IMR-90 (cell line): ENCODE data around the gene CAND1. TPM values are rescaled to one million over a fixed set of nuclear protein-coding genes. Genes with fewer than 3 reads are reported as not detected.

Experiments
- ATAC-seq: fragments of 200-7000 bp; cut with Tn5 transposase; 2 replicates; pipeline ENCODE4 v1.9.1; 2020; ENCODE audit warnings: low read depth, mild to moderate bottlenecking, moderate library complexity
- BruUV-seq: library from RNA; stranded (reverse); fragments of 400-500 nt; replicated peaks from 2 replicates; lab custom pipeline; 2021; lab: Mats Ljungman, UMichigan
- CTCF ChIA-PET: fragments of 300-600 bp; formaldehyde crosslinking; extraction: SDS; loops from one replicate; lab custom pipeline; 2021; ENCODE audit warnings: antibody characterized with exemption; lab: Yijun Ruan, JAX
- POLR2A ChIA-PET: fragments of 300-600 bp; sonication (Branson Sonifier 250); formaldehyde crosslinking; loops from one replicate; lab custom pipeline; 2022; ENCODE audit warnings: antibody characterized with exemption; ENCODE audit not compliant: unreplicated experiment; lab: Charles Lee
- DNase-seq: peaks from one replicate; pipeline ENCODE4 v3.0.0; 2013
- H2AFZ ChIP-seq: replicated peaks from 2 replicates; pipeline ENCODE3; 2013; ENCODE audit warnings: low read length, mild to moderate bottlenecking; ENCODE audit not compliant: poor library complexity
- H2AK5ac ChIP-seq: 2 replicates; pipeline ENCODE4 v1.6.1; 2013; ENCODE audit warnings: low read depth, low read length, inconsistent platforms
- H2AK9ac ChIP-seq: replicated peaks from 2 replicates; pipeline ENCODE3; 2013; ENCODE audit warnings: mild to moderate bottlenecking, low read depth, low read length, moderate library complexity; ENCODE audit not compliant: poor library complexity
- H2BK120ac ChIP-seq: 2 replicates; pipeline ENCODE4 v1.6.1; 2013; ENCODE audit warnings: low read depth, low read length, inconsistent platforms
- H2BK15ac ChIP-seq: 3 replicates; pipeline ENCODE4 v1.6.1; 2013; ENCODE audit warnings: low read depth, low read length, inconsistent platforms
- H2BK20ac ChIP-seq: 2 replicates; pipeline ENCODE4 v1.6.1; 2013; ENCODE audit warnings: low read depth, mild to moderate bottlenecking, inconsistent platforms, low read length, moderate library complexity
- H2BK5ac ChIP-seq: 2 replicates; pipeline ENCODE4 v1.6.1; 2013; ENCODE audit warnings: mild to moderate bottlenecking, low read depth, low read length, inconsistent platforms; ENCODE audit not compliant: poor library complexity, severe bottlenecking
- H3K14ac ChIP-seq: replicated peaks from 2 replicates; pipeline ENCODE4 v1.6.1; 2013; ENCODE audit warnings: low read depth, low read length, inconsistent platforms
- H3K18ac ChIP-seq: 2 replicates; pipeline ENCODE4 v1.6.1; 2013; ENCODE audit warnings: low read depth, low read length, control low read depth
- H3K23ac ChIP-seq: 2 replicates; pipeline ENCODE4 v1.6.1; 2013; ENCODE audit warnings: low read depth, low read length, inconsistent platforms
- H3K27ac ChIP-seq: 2 replicates; pipeline ENCODE4 v1.5.1; 2013; ENCODE audit warnings: mild to moderate bottlenecking, control low read depth, low read length; ENCODE audit not compliant: insufficient read depth
- H3K27me3 ChIP-seq: 2 replicates; pipeline ENCODE4 v1.6.1; 2013; ENCODE audit warnings: low read length; ENCODE audit not compliant: control insufficient read depth, insufficient read depth
- H3K36me3 ChIP-seq: 2 replicates; pipeline ENCODE4 v1.6.1; 2013; ENCODE audit warnings: low read length, mixed read lengths; ENCODE audit not compliant: control insufficient read depth, insufficient read depth
- H3K4ac ChIP-seq: 2 replicates; pipeline ENCODE4 v1.6.1; 2013; ENCODE audit warnings: low read depth, low read length, inconsistent platforms
- H3K4me1 ChIP-seq: 2 replicates; pipeline ENCODE4 v1.6.1; 2013; ENCODE audit warnings: low read length, mixed read lengths; ENCODE audit not compliant: control insufficient read depth, insufficient read depth
- H3K4me2 ChIP-seq: 2 replicates; pipeline ENCODE4 v1.6.1; 2013; ENCODE audit warnings: low read depth, mild to moderate bottlenecking, control low read depth, low read length, moderate library complexity
- H3K4me3 ChIP-seq: 2 replicates; pipeline ENCODE4 v1.5.1; 2013; ENCODE audit warnings: low read depth, mild to moderate bottlenecking, control low read depth, low read length, moderate library complexity; ENCODE audit not compliant: insufficient read depth
- H3K56ac ChIP-seq: 2 replicates; pipeline ENCODE4 v1.6.1; 2013; ENCODE audit warnings: low read length, inconsistent platforms; ENCODE audit not compliant: insufficient read depth; ENCODE audit errors: extremely low read depth
- H3K79me1 ChIP-seq, 2 experiments: 2 replicates each; pipeline ENCODE4 v1.6.1; 2013; ENCODE audit warnings: low read length in 2 of 2, inconsistent platforms in 1 of 2, low read depth in 1 of 2
- H3K9ac ChIP-seq: 2 replicates; pipeline ENCODE4 v1.6.1; 2013; ENCODE audit warnings: low read depth, low read length, control low read depth
- H3K9me1 ChIP-seq: 2 replicates; pipeline ENCODE4 v1.6.1; 2013; ENCODE audit warnings: low read length, inconsistent platforms; ENCODE audit not compliant: insufficient read depth
- H3K9me3 ChIP-seq: 2 replicates; pipeline ENCODE4 v1.6.1; 2013; ENCODE audit warnings: low read length; ENCODE audit not compliant: control insufficient read depth, insufficient read depth
- H4K20me1 ChIP-seq: 2 replicates; pipeline ENCODE4 v1.6.1; 2013; ENCODE audit warnings: low read length, inconsistent platforms; ENCODE audit not compliant: insufficient read depth
- H4K5ac ChIP-seq: 2 replicates; pipeline ENCODE4 v1.6.1; 2013; ENCODE audit warnings: mild to moderate bottlenecking, low read depth, low read length, control low read depth
- H4K8ac ChIP-seq, 2 experiments: 2 replicates each; pipeline ENCODE4 v1.6.1; 2013; ENCODE audit warnings: low read depth in 2 of 2, low read length in 2 of 2, control low read depth in 1 of 2, inconsistent platforms in 1 of 2
- H4K91ac ChIP-seq: 2 replicates; pipeline ENCODE4 v1.6.1; 2013; ENCODE audit warnings: low read depth, low read length, inconsistent platforms; ENCODE audit not compliant: insufficient read depth
- CEBPB ChIP-seq: IDR thresholded peaks from 2 replicates; pipeline ENCODE4 v1.6.1; 2012; ENCODE audit warnings: low read depth, low read length, improper control_type of control experiment
- CHD1 ChIP-seq: IDR thresholded peaks from 2 replicates; pipeline ENCODE4 v1.6.1; 2012; ENCODE audit warnings: low read depth, low read length, improper control_type of control experiment
- MAFK ChIP-seq: IDR thresholded peaks from 2 replicates; pipeline ENCODE4 v1.6.1; 2012; ENCODE audit warnings: low read depth, low read length, improper control_type of control experiment
- WGBS, 2 experiments: methylation state at CpG; one replicate each; pipeline versions ENCODE4 v1.1.5 to v1.1.7; 2013; ENCODE audit warnings: missing lambda C conversion rate in 2 of 2; ENCODE audit not compliant: insufficient read length in 1 of 2; ENCODE audit errors: extremely low coverage in 2 of 2; 5-methylcytosine and 5-hydroxymethylcytosine counted together
- dilution Hi-C: fragments of 300-500 bp; cut with HindIII; formaldehyde crosslinking; loops from one replicate; pipeline ENCODE4 v1.14.3; 2018; ENCODE audit warnings: low sequenced_read_pairs; ENCODE audit not compliant: unreplicated experiment
- in situ Hi-C: fragments of 300-500 bp; cut with MboI; formaldehyde crosslinking; loops from 3 replicates; pipeline ENCODE4 v1.14.3; 2019; ENCODE audit warnings: low sequenced_read_pairs, inconsistent platforms, mixed read lengths
- intact Hi-C: fragments of 100-400 bp; cut with micrococcal nuclease; formaldehyde crosslinking; loops from 2 replicates; pipeline ENCODE4 v1.10.0; 2022
- polyA plus RNA-seq, 3 experiments: library from polyadenylated mRNA; depleted of rRNA; stranded (reverse); fragments of >200 nt; gene quantifications; 2 replicates each; pipeline ENCODE4 v1.2.3, GENCODE V29; 2012; ENCODE audit warnings: low replicate concordance in 1 of 3
- total RNA-seq: library from RNA; depleted of rRNA; stranded (reverse); fragments of >200 nt; gene quantifications from 2 replicates; pipeline ENCODE4 v1.2.3, GENCODE V29; 2012

CAND1 gene
- total and polyA plus RNA-seq, 2 of the 4 experiments (the other 2 are of a cell fraction) = 42.6 to 91.4 TPM

GRCh38 chr12:67327466-67327865 lies 58.3 kb downstream of the CAND1 start:
- in situ Hi-C loops (no loop called here), intact Hi-C loops (no loop called here), dilution Hi-C loops (no loop called here)
- H3K4me1 ChIP-seq = no peaks in the 10 kb centered on the region
- H3K27me3 ChIP-seq = no peaks in the 10 kb centered on the region
- H4K20me1 ChIP-seq = no peaks in the 10 kb centered on the region
- H4K8ac ChIP-seq = no peak overlapping the region
- no peak overlapping the region for H3K23ac ChIP-seq
- H3K56ac ChIP-seq = no peak overlapping the region
- no peaks in the 10 kb centered on the region for H3K9me1 ChIP-seq
- ATAC-seq (no peak), DNase-seq (no peak)
- no peak overlapping the region for H4K91ac ChIP-seq
- no peak overlapping the region for H2BK20ac ChIP-seq
- no peak overlapping the region for H2AK9ac ChIP-seq
- peaks cover 3% of the 10 kb centered on the region; the same call in 1 of the 2 replicates for H3K36me3 ChIP-seq
- H2BK15ac ChIP-seq = no peak overlapping the region
- H3K4ac ChIP-seq = no peak overlapping the region
- no TSS peak for BruUV-seq
- no peak overlapping the region for H2BK5ac ChIP-seq
- WGBS, 2 experiments = 63% methylated on average over 1 of the region's 2 CpGs; no CpG with 5 or more reads in 1 of the 2 experiments
- ChIA-PET POLR2A (no interaction called here), CTCF (no interaction called here)
- H3K9me3 ChIP-seq = no peaks in the 10 kb centered on the region
- no peak overlapping the region for H3K14ac ChIP-seq
- H2AK5ac ChIP-seq = no peak overlapping the region
- H2AFZ ChIP-seq = no peak overlapping the region
- TF ChIP-seq CEBPB (no peak), CHD1 (no peak), MAFK (no peak)
- no peak overlapping the region for H3K27ac ChIP-seq
- no peak overlapping the region for H3K18ac ChIP-seq
- no peak overlapping the region for H2BK120ac ChIP-seq
- no peak overlapping the region for H3K4me2 ChIP-seq
- H4K5ac ChIP-seq = no peak overlapping the region
- no peaks in the 10 kb centered on the region for H3K79me1 ChIP-seq
- no peak overlapping the region for H3K4me3 ChIP-seq
- H3K9ac ChIP-seq = no peak overlapping the region
